Heart left ventricle (tissue), 16 donors: ENCODE measurements around the gene BUB3. TPM values are rescaled to one million over a fixed set of nuclear protein-coding genes. Genes with fewer than 3 reads are reported as not detected.

Experiments used
- ATAC-seq, 4 donors: fragments of 200-7000 bp; cut with Tn5 transposase; one replicate each; pipeline ENCODE4 v1.9.1; 2020 to 2022; ENCODE audit warnings: moderate library complexity in 4 of 4, mild to moderate bottlenecking in 3 of 4, moderate number of reproducible peaks in 1 of 4
- DNase-seq, 5 donors: peaks; one replicate each; pipeline ENCODE4 v3.0.0-alpha.2; 2020
- H3K27ac ChIP-seq, 12 donors: fragments of 200-600 bp; sonication (generic) in 4 of 12; one replicate each; pipeline versions ENCODE4 v1.5.0 to v1.8.0; 2016 to 2022; ENCODE audit warnings: mild to moderate bottlenecking in 2 of 12
- H3K27me3 ChIP-seq, 9 donors: fragments of 200-600 bp; sonication (generic) in 2 of 9; one replicate each; pipeline versions ENCODE4 v1.5.1 to v1.8.0; 2016 to 2022; ENCODE audit warnings: mild to moderate bottlenecking in 3 of 9
- H3K36me3 ChIP-seq, 9 donors: fragments of 200-600 bp; sonication (generic) in 2 of 9; one replicate each; pipeline versions ENCODE4 v1.5.0 to v1.8.0; 2018 to 2022; ENCODE audit warnings: mild to moderate bottlenecking in 2 of 9
- H3K4me1 ChIP-seq, 12 donors: fragments of 200-600 bp; sonication (generic) in 4 of 12; one replicate each; pipeline versions ENCODE4 v1.5.0 to v1.8.0; 2016 to 2022; ENCODE audit warnings: mild to moderate bottlenecking in 3 of 12
- H3K4me3 ChIP-seq, 12 donors: fragments of 200-600 bp; sonication (generic) in 4 of 12; one replicate each; pipeline versions ENCODE4 v1.5.0 to v1.8.0; 2017 to 2022; ENCODE audit warnings: mild to moderate bottlenecking in 9 of 12, moderate library complexity in 4 of 12
- H3K9me3 ChIP-seq, 12 donors: fragments of 200-600 bp; sonication (generic) in 4 of 12; one replicate each; pipeline versions ENCODE4 v1.5.0 to v1.8.0; 2016 to 2022; ENCODE audit warnings: mild to moderate bottlenecking in 1 of 12
- CTCF ChIP-seq, 12 donors: fragments of 200-600 bp; sonication (generic) in 4 of 12; IDR thresholded peaks; one replicate each; pipeline versions ENCODE4 v1.5.0 to v1.8.0; 2018 to 2022; ENCODE audit warnings: antibody characterized with exemption in 12 of 12, mild to moderate bottlenecking in 5 of 12
- POLR2A ChIP-seq, 2 donors: fragments of 450-650 bp; IDR thresholded peaks; one replicate each; pipeline ENCODE4 v1.6.1; 2017; ENCODE audit warnings: antibody characterized with exemption in 2 of 2, mild to moderate bottlenecking in 2 of 2, moderate library complexity in 2 of 2
- WGBS, 4 donors: extraction: QIAGEN DNeasy Blood & Tissue Kit in 2 of 4; methylation state at CpG; one replicate each; pipeline versions ENCODE4 v1.1.5 to v1.1.7; 2013 to 2018; 5-methylcytosine and 5-hydroxymethylcytosine counted together
- intact Hi-C, 10 donors: fragments of 100-400 bp; cut with DNase I; formaldehyde crosslinking; loops; one replicate each; pipeline versions ENCODE4 v1.11.1 to v1.14.2; 2022
- polyA plus RNA-seq, 2 donors: library from polyadenylated mRNA; stranded (reverse); fragments of 200-250 nt; gene quantifications; one replicate each; pipeline ENCODE4 v1.2.3, GENCODE V29; 2013
- total RNA-seq, 9 donors: library from RNA; depleted of rRNA in 2 of 9; stranded (reverse); fragments of >200 nt in 2 of 9; fragmentation: NEBNext Ultra II Directional in 3 of 9; extraction: Animal tissue kit (Norgen Biotek cat#: 25700) in 3 of 9; gene quantifications; one replicate each; pipeline versions ENCODE4 v1.1.0 to v1.2.4, GENCODE V29; 2016 to 2023
- donor health status: ischemic (EF 13 %, LVEDD 7.1; RV severe dilation, severe dysfunction).
- donor health status: healthy with polysubstance abuse.
- donor health status: DM: no; HTN: yes; CAD: no.
- donor health status: DM: no; HTN: no; CAD: no.
- donor health status: ischemic (EF 25% LVEDD 6.9; RV normal size, moderate dysfunction).
- donor health status: ischemic (EF 25% LVEDD 5.7; RV mildly dilated, moderate dysfunction).
- donor health status: healthy.
- donor health status: DM: yes; HTN: yes; CAD: no.
- donor health status: ischemic (EF 35%, LVEDD 5.7; RV mildly dilated, moderate dysfunction).
- donor health status: nonischemic (EF 11% LVEDD 7.7; RV severe dilation, severe dysfunction).
- donor health status: DM: yes; HTN: yes; CAD: no.
- donor health status: PGD.
- donor health status: ischemic (EF 29% LVEDD 5.4; RV normal size, mild dysfunction).
- donor health status: nonischemic (EF 23%, LVEDD 6.1; RV moderate dilation, normal function).

BUB3 gene
- total and polyA plus RNA-seq, 11 donors = 15.1 to 62.4 (median 38.7) TPM

GRCh38 chr10:123202506-123202905, 48.3 kb downstream of the BUB3 start:
- DNase-seq (no peak), ATAC-seq (no peak)
- Histone ChIP-seq H3K27ac (no peak overlapping the region), H3K9me3 (peaks cover 0 to 5% (median 1%) of the 10 kb centered on the region in 12 donors), H3K36me3 (no peaks in the 10 kb centered on the region), H3K4me1 (no peaks in the 10 kb centered on the region), H3K4me3 (no peak overlapping the region), H3K27me3 (no peaks in the 10 kb centered on the region)
- 93 to 96% (median 94%) methylated on average over 6 to 8 of the region's 8 CpGs for WGBS, 4 donors
- TF ChIP-seq POLR2A (IDR thresholded peaks at IDR 0.05) = no peak
- no peak for TF ChIP-seq CTCF (IDR thresholded peaks at IDR 0.05)
- intact Hi-C loops = no loop called here

GRCh38 chr10:123203393-123204126, 49.4 kb downstream of the BUB3 start:
- no peaks in the 10 kb centered on the region for H3K27me3 ChIP-seq
- TF ChIP-seq POLR2A (IDR thresholded peaks at IDR 0.05) = no peak
- TF ChIP-seq CTCF (IDR thresholded peaks at IDR 0.05) = no peak
- no peaks in the 10 kb centered on the region for H3K4me1 ChIP-seq
- intact Hi-C loops = no loop called here
- H3K9me3 ChIP-seq = peaks cover 0 to 15% (median 5%) of the 10 kb centered on the region in 12 donors
- no peak overlapping the region for H3K4me3 ChIP-seq
- WGBS, 4 donors = 86 to 96% (median 90%) methylated on average over 6 of the region's 6 CpGs
- ATAC-seq (no peak), DNase-seq (no peak)
- no peak overlapping the region for H3K27ac ChIP-seq
- no peaks in the 10 kb centered on the region for H3K36me3 ChIP-seq

GRCh38 chr10:123204127-123204461, 49.9 kb downstream of the BUB3 start:
- Histone ChIP-seq H3K9me3 (peaks cover 0 to 15% (median 5%) of the 10 kb centered on the region in 12 donors), H3K4me3 (no peak overlapping the region), H3K27ac (no peak overlapping the region), H3K36me3 (no peaks in the 10 kb centered on the region), H3K27me3 (no peaks in the 10 kb centered on the region), H3K4me1 (no peaks in the 10 kb centered on the region)
- WGBS, 4 donors = 91 to 94% (median 93%) methylated on average over 1 of the region's 1 CpG
- intact Hi-C loops = no loop called here
- no peak for ATAC-seq
- DNase-seq = no peak
- TF ChIP-seq CTCF (IDR thresholded peaks at IDR 0.05) (no peak), POLR2A (IDR thresholded peaks at IDR 0.05) (no peak)

GRCh38 chr10:123205041-123205440, 50.8 kb downstream of the BUB3 start:
- H3K4me1 ChIP-seq = no peaks in the 10 kb centered on the region
- peaks cover 0 to 15% (median 5%) of the 10 kb centered on the region in 12 donors for H3K9me3 ChIP-seq
- no peaks in the 10 kb centered on the region for H3K27me3 ChIP-seq
- no peak for ATAC-seq
- intact Hi-C loops = no loop called here
- no peak overlapping the region for H3K4me3 ChIP-seq
- DNase-seq = no peak
- TF ChIP-seq POLR2A (IDR thresholded peaks at IDR 0.05) = no peak
- no peak for TF ChIP-seq CTCF (IDR thresholded peaks at IDR 0.05)
- no peaks in the 10 kb centered on the region for H3K36me3 ChIP-seq
- H3K27ac ChIP-seq = no peak overlapping the region
- WGBS, 4 donors = 94 to 98% (median 96%) methylated on average over 3 of the region's 3 CpGs
